Stimulated activated naive CD8-positive, alpha-beta T cell treated with anti-CD3 and anti-CD28 coated beads, Interleukin-15, Interleukin-2, amounts not matched to agents 100 ng/mL and 50 ng/mL, for 24 hours (primary cell): ENCODE data around the gene JCHAIN.

ENCODE experiments used
- H3K27ac Mint-ChIP-seq: one replicate; pipeline ENCODE4 v1.8.0; 2021; ENCODE audit warnings: mild to moderate bottlenecking, mixed read lengths
- H3K27me3 Mint-ChIP-seq: one replicate; pipeline ENCODE4 v1.8.0; 2021; ENCODE audit warnings: mixed read lengths
- H3K36me3 Mint-ChIP-seq: one replicate; pipeline ENCODE4 v1.8.0; 2021; ENCODE audit warnings: low read depth, mixed read lengths
- H3K4me1 Mint-ChIP-seq: one replicate; pipeline ENCODE4 v1.8.0; 2021; ENCODE audit warnings: low read depth, mixed read lengths
- H3K4me3 Mint-ChIP-seq: one replicate; pipeline ENCODE4 v1.8.0; 2021; ENCODE audit warnings: mild to moderate bottlenecking, mixed read lengths
- H3K9me3 Mint-ChIP-seq: one replicate; pipeline ENCODE4 v1.8.0; 2021; ENCODE audit warnings: mixed read lengths

JCHAIN gene

DNA sequence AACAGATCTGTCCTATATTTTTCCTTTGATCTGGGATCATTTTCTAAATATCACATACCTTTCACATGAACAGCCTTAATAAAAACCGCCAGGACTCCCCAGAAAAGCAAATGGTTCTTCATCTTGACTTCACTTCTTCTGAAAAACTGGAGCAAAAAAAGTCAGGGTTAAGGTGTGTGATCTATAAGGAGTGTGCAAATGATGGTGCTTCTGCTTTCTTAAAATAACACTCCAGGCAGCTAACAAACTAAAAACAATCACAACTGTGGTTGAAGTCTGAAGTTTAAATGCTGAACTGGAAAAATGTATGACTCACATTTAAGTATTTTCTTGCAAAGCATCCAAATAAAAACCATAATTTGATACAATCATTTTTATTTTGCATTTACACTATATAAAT is at the start of gene JCHAIN:
JCHAIN (minus strand) TSS at position 140 of the 400 bp plus-strand sequence; CDS start at position 122, 18 bp downstream.
- H3K9me3 Mint-ChIP-seq, result no peaks in the 10 kb centered on the region
- H3K36me3 Mint-ChIP-seq, result no peaks in the 10 kb centered on the region
- peaks cover 13% of the 10 kb centered on the region for H3K4me1 Mint-ChIP-seq
- no peak within 1 kb of the TSS for H3K27ac Mint-ChIP-seq
- H3K4me3 Mint-ChIP-seq, result peak within 1 kb of the TSS; percentile 2
- H3K27me3 Mint-ChIP-seq, result no peaks in the 10 kb centered on the region

DNA sequence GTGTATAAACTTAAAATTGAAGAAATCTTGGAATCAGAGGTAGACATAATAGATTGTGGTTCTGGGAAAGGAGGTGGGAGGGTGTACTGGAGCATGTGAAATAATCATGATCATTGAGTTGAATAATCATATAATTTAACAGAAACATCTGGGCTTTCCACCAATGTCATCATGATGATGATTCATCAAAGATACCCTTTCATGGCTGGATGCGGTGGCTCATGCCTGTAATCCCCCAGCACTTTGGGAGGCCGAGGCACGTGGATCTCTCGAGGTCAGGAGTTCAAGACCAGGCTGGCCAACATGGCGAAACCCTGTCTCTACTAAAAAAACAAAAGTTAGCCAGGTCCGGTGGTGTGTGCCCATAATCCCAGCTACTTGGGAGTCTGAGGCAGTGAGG is 48.8 kb upstream of the JCHAIN start:
- Mint-ChIP-seq H3K4me3 (peak overlapping the region; percentile 20), H3K4me1 (peaks cover 44% of the 10 kb centered on the region), H3K27ac (peak overlapping the region; percentile 88), H3K9me3 (no peaks in the 10 kb centered on the region), H3K27me3 (no peaks in the 10 kb centered on the region), H3K36me3 (no peaks in the 10 kb centered on the region)

- Mint-ChIP-seq H3K4me3 (no peak overlapping the region), H3K36me3 (no peaks in the 10 kb centered on the region), H3K4me1 (peaks cover 46% of the 10 kb centered on the region), H3K27ac (peak overlapping the region; percentile 88), H3K9me3 (no peaks in the 10 kb centered on the region), H3K27me3 (no peaks in the 10 kb centered on the region)
Observed at GRCh38 chr4:70714079-70714887, 48.0 kb upstream of the JCHAIN start.

GRCh38 chr4:70713453-70714078 is 47.3 kb upstream of the JCHAIN start:
- no peaks in the 10 kb centered on the region for H3K27me3 Mint-ChIP-seq
- H3K9me3 Mint-ChIP-seq, result no peaks in the 10 kb centered on the region
- H3K4me3 Mint-ChIP-seq, result no peak overlapping the region
- H3K27ac Mint-ChIP-seq, result peak overlapping the region; percentile 50
- H3K36me3 Mint-ChIP-seq, result no peaks in the 10 kb centered on the region
- H3K4me1 Mint-ChIP-seq, result peaks cover 48% of the 10 kb centered on the region

- Mint-ChIP-seq H3K27ac (peak overlapping the region; percentile 50), H3K9me3 (no peaks in the 10 kb centered on the region), H3K4me1 (peaks cover 48% of the 10 kb centered on the region), H3K27me3 (no peaks in the 10 kb centered on the region), H3K36me3 (no peaks in the 10 kb centered on the region), H3K4me3 (no peak overlapping the region)
Observed at GRCh38 chr4:70712604-70713452, 46.5 kb upstream of the JCHAIN start.

GRCh38 chr4:70712150-70712549 is 45.8 kb upstream of the JCHAIN start:
- Mint-ChIP-seq H3K36me3 (no peaks in the 10 kb centered on the region), H3K27ac (no peak overlapping the region), H3K4me3 (no peak overlapping the region)

DNA sequence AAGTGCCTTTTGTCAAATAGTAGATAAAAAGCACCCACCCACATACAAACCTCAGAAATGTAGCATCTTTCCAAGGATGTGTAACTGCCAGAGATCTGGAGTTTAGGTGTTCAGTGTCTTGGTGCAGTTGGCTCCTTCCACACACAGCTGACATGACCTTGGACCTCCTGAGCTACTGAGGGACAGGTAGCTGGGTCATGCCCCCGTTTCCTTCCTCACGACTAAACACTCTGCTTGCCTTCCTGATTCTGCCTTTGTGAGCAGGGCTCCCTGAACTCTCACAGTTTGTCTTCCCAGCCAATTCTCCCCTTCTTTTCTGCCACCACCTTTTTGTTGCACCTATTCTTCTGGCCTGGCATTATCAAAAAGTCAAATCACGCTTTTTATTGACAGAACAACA is 45.3 kb upstream of the JCHAIN start:
- Mint-ChIP-seq H3K27ac (peak overlapping the region; percentile 53), H3K9me3 (no peaks in the 10 kb centered on the region), H3K27me3 (no peaks in the 10 kb centered on the region), H3K4me1 (peaks cover 51% of the 10 kb centered on the region), H3K4me3 (no peak overlapping the region), H3K36me3 (no peaks in the 10 kb centered on the region)

More at GRCh38 chr4:70712150-70712549, 45.8 kb upstream of the JCHAIN start:
- Mint-ChIP-seq H3K9me3 (no peaks in the 10 kb centered on the region), H3K4me1 (peaks cover 48% of the 10 kb centered on the region), H3K27me3 (no peaks in the 10 kb centered on the region)

DNA sequence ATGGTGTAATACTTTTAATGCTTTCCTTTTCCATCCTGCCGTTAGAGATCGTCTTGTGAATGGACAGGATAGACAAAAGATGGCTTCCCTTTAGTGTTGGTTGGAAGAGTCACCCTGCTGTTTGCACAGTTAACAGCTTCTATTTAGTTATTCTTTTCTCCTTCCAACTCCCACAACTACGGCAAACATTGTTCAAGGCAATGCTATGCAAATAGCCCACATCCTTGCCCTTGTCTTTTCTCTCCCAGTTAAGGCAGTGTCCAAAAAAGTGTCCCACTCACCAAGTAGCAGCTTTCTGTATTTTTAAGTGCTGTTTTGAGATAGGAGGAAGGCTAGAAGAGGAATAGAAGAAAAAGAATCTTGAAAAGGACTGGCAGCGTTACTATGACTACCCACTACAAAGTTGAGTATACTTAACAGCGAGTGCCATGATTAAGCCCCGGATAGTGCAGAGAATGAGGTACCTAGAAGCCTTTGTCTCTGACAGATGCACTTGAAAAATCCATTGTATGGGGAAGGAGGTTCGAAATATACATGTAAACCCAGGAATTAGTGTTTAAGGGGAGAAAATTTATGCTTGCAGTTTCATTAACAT is 43.4 kb upstream of the JCHAIN start:
- Mint-ChIP-seq H3K4me1 (peaks cover 55% of the 10 kb centered on the region), H3K36me3 (no peaks in the 10 kb centered on the region), H3K27me3 (no peaks in the 10 kb centered on the region), H3K9me3 (no peaks in the 10 kb centered on the region), H3K4me3 (no peak overlapping the region), H3K27ac (no peak overlapping the region)

GRCh38 chr4:70706516-70706915 is 40.2 kb upstream of the JCHAIN start:
- H3K36me3 Mint-ChIP-seq, result no peaks in the 10 kb centered on the region
- peak overlapping the region; percentile 91 for H3K27ac Mint-ChIP-seq
- no peaks in the 10 kb centered on the region for H3K27me3 Mint-ChIP-seq
- H3K9me3 Mint-ChIP-seq, result no peaks in the 10 kb centered on the region
- H3K4me3 Mint-ChIP-seq, result peak overlapping the region; percentile 90
- H3K4me1 Mint-ChIP-seq, result peaks cover 35% of the 10 kb centered on the region

- Mint-ChIP-seq H3K4me1 (peaks cover 31% of the 10 kb centered on the region), H3K36me3 (no peaks in the 10 kb centered on the region), H3K9me3 (no peaks in the 10 kb centered on the region), H3K4me3 (peak overlapping the region; percentile 90), H3K27ac (peak overlapping the region; percentile 91), H3K27me3 (no peaks in the 10 kb centered on the region)
Observed at GRCh38 chr4:70706044-70706461, 39.7 kb upstream of the JCHAIN start.

DNA sequence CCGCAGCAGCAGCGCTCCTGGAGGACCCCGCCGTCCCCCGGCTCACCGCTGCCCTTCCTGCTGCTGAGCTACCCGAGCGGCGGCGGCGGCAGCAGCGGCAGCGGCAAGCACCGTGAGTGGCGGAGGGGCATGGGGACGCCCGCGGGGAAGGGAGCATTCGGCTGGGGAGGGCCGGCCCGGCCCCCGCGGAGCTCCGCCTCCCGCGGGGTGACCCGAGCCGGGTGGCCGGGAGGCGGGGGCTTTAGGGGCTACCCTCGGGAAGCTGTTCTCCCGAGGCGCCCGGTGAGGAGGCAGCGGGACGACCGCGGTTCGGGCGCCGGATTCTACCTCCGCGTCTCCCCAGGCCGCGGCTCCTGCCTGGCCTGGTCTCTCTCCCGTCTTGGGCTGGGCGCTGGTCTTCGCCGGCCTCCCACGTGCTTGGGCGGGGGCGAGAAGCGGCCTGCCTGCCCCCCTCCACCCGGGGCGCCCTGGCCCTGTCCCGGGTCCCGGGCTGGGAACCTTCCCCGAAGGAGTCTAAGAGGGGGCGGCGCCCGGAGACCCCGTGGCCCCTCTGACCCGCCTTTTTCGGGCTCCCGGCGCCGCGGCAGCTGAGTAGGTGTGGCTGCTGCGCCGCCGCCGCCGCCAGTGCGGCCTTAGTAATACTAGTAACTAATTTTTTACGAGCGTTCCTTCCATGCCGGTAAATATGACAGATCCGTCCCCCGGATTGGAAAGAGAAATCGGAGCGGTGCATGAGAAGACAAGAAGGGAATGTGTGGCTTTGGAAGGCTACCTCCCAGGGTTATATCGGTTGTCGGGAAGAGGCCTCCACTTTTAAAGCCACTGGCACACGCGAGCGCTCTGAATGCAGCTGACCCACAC is 39.1 kb upstream of the JCHAIN start:
- H3K27ac Mint-ChIP-seq, result peak overlapping the region; percentile 91
- H3K27me3 Mint-ChIP-seq, result no peaks in the 10 kb centered on the region
- H3K36me3 Mint-ChIP-seq, result no peaks in the 10 kb centered on the region
- H3K4me1 Mint-ChIP-seq, result peaks cover 30% of the 10 kb centered on the region
- peak overlapping the region; percentile 90 for H3K4me3 Mint-ChIP-seq
- H3K9me3 Mint-ChIP-seq, result no peaks in the 10 kb centered on the region

DNA sequence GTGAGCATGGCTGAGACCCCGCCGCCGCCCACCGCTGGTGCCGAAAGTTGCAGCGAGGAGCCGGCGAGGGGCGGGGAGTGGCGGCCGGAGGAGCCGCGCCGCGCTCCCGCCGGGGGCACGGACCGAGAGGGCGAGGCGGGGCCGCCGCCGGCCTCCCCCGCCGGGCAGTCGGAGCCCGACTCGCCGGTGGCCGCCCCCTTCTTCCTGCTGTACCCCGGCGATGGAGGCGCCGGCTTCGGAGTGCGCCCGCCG is 38.5 kb upstream of the JCHAIN start:
- Mint-ChIP-seq H3K9me3 (no peaks in the 10 kb centered on the region), H3K27ac (no peak overlapping the region), H3K27me3 (no peaks in the 10 kb centered on the region), H3K4me3 (peak overlapping the region; percentile 52), H3K4me1 (peaks cover 30% of the 10 kb centered on the region), H3K36me3 (no peaks in the 10 kb centered on the region)

- Mint-ChIP-seq H3K9me3 (no peaks in the 10 kb centered on the region), H3K4me1 (peaks cover 29% of the 10 kb centered on the region), H3K4me3 (peak overlapping the region; percentile 88), H3K36me3 (no peaks in the 10 kb centered on the region), H3K27me3 (no peaks in the 10 kb centered on the region), H3K27ac (peak overlapping the region; percentile 89)
Observed at GRCh38 chr4:70704215-70704930, 38.1 kb upstream of the JCHAIN start.
